ENCODE results near the gene SPPL3.

Gene SPPL3

GRCh38 chr12:120721866-120722265 is 182.3 kb downstream of the SPPL3 start:
- H3K27ac ChIP-seq, result no peak overlapping the region

GRCh38 chr12:120720987-120721801 is 183.0 kb downstream of the SPPL3 start:
- TF ChIP-seq CTCF (IDR thresholded peaks at IDR 0.05), result no peak
- TF ChIP-seq ZFX (IDR thresholded peaks at IDR 0.05; ENCODE audit: borderline replicate concordance), result no peak
- H3K27ac ChIP-seq, result no peak overlapping the region

More at GRCh38 chr12:120721866-120722265, 182.3 kb downstream of the SPPL3 start:
- TF ChIP-seq CTCF (IDR thresholded peaks at IDR 0.05), result no peak
- no peak for TF ChIP-seq ZFX (IDR thresholded peaks at IDR 0.05; ENCODE audit: borderline replicate concordance)

GRCh38 chr12:120720234-120720986 is 183.7 kb downstream of the SPPL3 start:
- no peak overlapping the region for H3K27ac ChIP-seq
- TF ChIP-seq ZFX (IDR thresholded peaks at IDR 0.05; ENCODE audit: borderline replicate concordance) (no peak), CTCF (IDR thresholded peaks at IDR 0.05) (no peak)

- H3K27ac ChIP-seq, result no peak overlapping the region
- no peak for TF ChIP-seq ZFX (IDR thresholded peaks at IDR 0.05; ENCODE audit: borderline replicate concordance)
- TF ChIP-seq CTCF (IDR thresholded peaks at IDR 0.05), result no peak
These were observed 184.5 kb downstream of the SPPL3 start for GRCh38 chr12:120719496-120720233.

GRCh38 chr12:120719072-120719471 is 185.1 kb downstream of the SPPL3 start:
- TF ChIP-seq CTCF (IDR thresholded peaks at IDR 0.05) (no peak), ZFX (IDR thresholded peaks at IDR 0.05; ENCODE audit: borderline replicate concordance) (no peak)
- H3K27ac ChIP-seq, result no peak overlapping the region

GRCh38 chr12:120718055-120718454 is 186.1 kb downstream of the SPPL3 start:
- TF ChIP-seq ZFX (IDR thresholded peaks at IDR 0.05; ENCODE audit: borderline replicate concordance) (no peak), CTCF (IDR thresholded peaks at IDR 0.05) (no peak)

More at GRCh38 chr12:120718055-120718454, 186.1 kb downstream of the SPPL3 start:
- no peak overlapping the region for H3K27ac ChIP-seq

Measured in 22Rv1 (cell line).